HepG2 (cell line): ENCODE results near the gene COX4I1. TPM values are rescaled to one million over a fixed set of nuclear protein-coding genes. Genes with fewer than 3 reads are reported as not detected.
A peak's percentile ranks its signal among the peaks of the same experiment; 100 is the strongest.

Source experiments
- CBX2 ChIP-seq, 2 experiments: fragments of 200-600 bp in 1 of 2; sonication (generic); formaldehyde crosslinking in 1 of 2; IDR thresholded peaks; 2 replicates each; pipeline versions ENCODE4 v1.7.0 to v1.8.1; 2018 to 2022; ENCODE audit warnings: low read depth in 2 of 2, low read length in 1 of 2, mild to moderate bottlenecking in 1 of 2, missing genetic modification reagents in 1 of 2
- ELF3 ChIP-seq: IDR thresholded peaks from 2 replicates; pipeline ENCODE4 v1.6.1; 2016; ENCODE audit warnings: missing genetic modification reagents, missing compliant biosample characterization
- FOXA1 ChIP-seq, 2 experiments: fragments of 450-650 bp in 1 of 2; sonication (generic) in 1 of 2; formaldehyde crosslinking in 1 of 2; IDR thresholded peaks; 2 replicates each; pipeline versions ENCODE4 v1.4.0 to v1.6.1; 2016 to 2020; ENCODE audit warnings: missing genetic modification reagents in 1 of 2
- GABPB1 ChIP-seq: IDR thresholded peaks from 2 replicates; pipeline ENCODE4 v1.6.1; 2016; ENCODE audit warnings: mild to moderate bottlenecking, missing genetic modification reagents, moderate library complexity, missing compliant biosample characterization
- LCORL ChIP-seq, 2 experiments: fragments of 450-650 bp in 1 of 2; sonication (generic) in 1 of 2; formaldehyde crosslinking in 1 of 2; IDR thresholded peaks; 2 replicates each; pipeline versions ENCODE4 v1.5.0 to v1.6.1; 2017 to 2020; ENCODE audit warnings: antibody characterized with exemption in 1 of 2, missing genetic modification reagents in 1 of 2
- MED8 ChIP-seq: sonication (generic); formaldehyde crosslinking; IDR thresholded peaks from 2 replicates; pipeline ENCODE4 v1.8.1; 2023; ENCODE audit warnings: mild to moderate bottlenecking, missing genetic modification reagents; ENCODE audit not compliant: insufficient replicate concordance
- MZF1 ChIP-seq: sonication (generic); formaldehyde crosslinking; IDR thresholded peaks from 2 replicates; pipeline ENCODE4 v1.8.1; 2023; ENCODE audit warnings: mild to moderate bottlenecking, missing genetic modification reagents, borderline replicate concordance
- NR2F2 ChIP-seq: IDR thresholded peaks from 2 replicates; pipeline ENCODE4 v1.6.1; 2012; ENCODE audit warnings: low read depth, inconsistent platforms, borderline replicate concordance
- RAD21 ChIP-seq: fragments of 450-650 bp; formaldehyde crosslinking; IDR thresholded peaks from 2 replicates; pipeline ENCODE4 v1.5.0; 2020; ENCODE audit warnings: mild to moderate bottlenecking
- RXRB ChIP-seq: IDR thresholded peaks from 2 replicates; pipeline ENCODE4 v1.6.1; 2016; ENCODE audit warnings: borderline replicate concordance, missing genetic modification reagents, missing compliant biosample characterization
- THYN1 ChIP-seq: sonication (generic); formaldehyde crosslinking; IDR thresholded peaks from 2 replicates; pipeline ENCODE4 v1.8.1; 2023; ENCODE audit warnings: low read depth, mild to moderate bottlenecking, moderate library complexity, missing genetic modification reagents, borderline replicate concordance
- ZC3H13 ChIP-seq: sonication (generic); formaldehyde crosslinking; IDR thresholded peaks from 2 replicates; pipeline ENCODE4 v1.8.1; 2023; ENCODE audit warnings: mild to moderate bottlenecking, missing genetic modification reagents, moderate library complexity
- ZNF136 ChIP-seq: sonication (generic); formaldehyde crosslinking; IDR thresholded peaks from 2 replicates; pipeline ENCODE4 v1.8.1; 2022; ENCODE audit warnings: low read depth, mild to moderate bottlenecking, moderate library complexity, missing genetic modification reagents
- ZNF234 ChIP-seq: sonication (generic); formaldehyde crosslinking; conservative IDR thresholded peaks from 2 replicates; pipeline ENCODE4 v1.5.1; 2020; ENCODE audit warnings: mild to moderate bottlenecking, missing genetic modification reagents
- ZNF552 ChIP-seq: sonication (generic); formaldehyde crosslinking; IDR thresholded peaks from 2 replicates; pipeline ENCODE4 v1.9.0; 2022; ENCODE audit warnings: missing genetic modification reagents, mild to moderate bottlenecking, borderline replicate concordance
- ZNF563 ChIP-seq: sonication (generic); formaldehyde crosslinking; IDR thresholded peaks from 2 replicates; pipeline ENCODE4 v1.8.0; 2022; ENCODE audit warnings: mild to moderate bottlenecking, moderate library complexity, missing genetic modification reagents
- ZNF709 ChIP-seq: sonication (generic); formaldehyde crosslinking; IDR thresholded peaks from 2 replicates; pipeline ENCODE4 v1.5.0; 2020; ENCODE audit warnings: mild to moderate bottlenecking, missing genetic modification reagents
- ZSCAN22 ChIP-seq: sonication (generic); formaldehyde crosslinking; IDR thresholded peaks from 2 replicates; pipeline ENCODE4 v1.4.0; 2020; ENCODE audit warnings: mild to moderate bottlenecking, missing genetic modification reagents
- polyA plus RNA-seq, 8 experiments: library from polyadenylated mRNA; depleted of rRNA in 3 of 8; stranded (reverse) in 7 of 8; unstranded in 1 of 8; fragments of >200 nt; fragmentation: Illumina TruSeq in 4 of 8; extraction: Trizol in 4 of 8; gene quantifications; 2 replicates each; pipeline versions ENCODE4 v1.2.1 to v1.2.3, GENCODE V29; 2011 to 2016; ENCODE audit warnings: low read depth in 4 of 8, missing spikeins in 1 of 8, mixed read lengths in 1 of 8; ENCODE audit not compliant: insufficient read depth in 1 of 8
- total RNA-seq, 5 experiments: library from RNA; depleted of rRNA; stranded (reverse); fragments of >200 nt; fragmentation: Illumina TruSeq; extraction: Trizol; gene quantifications; 2 replicates each; pipeline ENCODE4 v1.2.3, GENCODE V29; 2016; ENCODE audit warnings: low read depth in 1 of 5
- TF ChIP-seq, protein P1 (sequence below): sonication (generic); formaldehyde crosslinking; IDR thresholded peaks from 2 replicates; pipeline ENCODE4 v1.4.0; 2020; ENCODE audit warnings: mild to moderate bottlenecking, missing genetic modification reagents
- TF ChIP-seq, protein P2 (sequence below): IDR thresholded peaks from 2 replicates; pipeline ENCODE4 v1.6.1; 2012; ENCODE audit warnings: inconsistent platforms
- TF ChIP-seq, protein P3 (sequence below): sonication (generic); formaldehyde crosslinking; IDR thresholded peaks from 2 replicates; pipeline ENCODE4 v1.8.0; 2022; ENCODE audit warnings: mild to moderate bottlenecking, missing genetic modification reagents, borderline replicate concordance

Gene COX4I1
- total and polyA plus RNA-seq, 2 of the 13 experiments (the other 11 are each of a cell fraction or from before 2014, with no cell fraction given) = 658 to 902 TPM

DNA sequence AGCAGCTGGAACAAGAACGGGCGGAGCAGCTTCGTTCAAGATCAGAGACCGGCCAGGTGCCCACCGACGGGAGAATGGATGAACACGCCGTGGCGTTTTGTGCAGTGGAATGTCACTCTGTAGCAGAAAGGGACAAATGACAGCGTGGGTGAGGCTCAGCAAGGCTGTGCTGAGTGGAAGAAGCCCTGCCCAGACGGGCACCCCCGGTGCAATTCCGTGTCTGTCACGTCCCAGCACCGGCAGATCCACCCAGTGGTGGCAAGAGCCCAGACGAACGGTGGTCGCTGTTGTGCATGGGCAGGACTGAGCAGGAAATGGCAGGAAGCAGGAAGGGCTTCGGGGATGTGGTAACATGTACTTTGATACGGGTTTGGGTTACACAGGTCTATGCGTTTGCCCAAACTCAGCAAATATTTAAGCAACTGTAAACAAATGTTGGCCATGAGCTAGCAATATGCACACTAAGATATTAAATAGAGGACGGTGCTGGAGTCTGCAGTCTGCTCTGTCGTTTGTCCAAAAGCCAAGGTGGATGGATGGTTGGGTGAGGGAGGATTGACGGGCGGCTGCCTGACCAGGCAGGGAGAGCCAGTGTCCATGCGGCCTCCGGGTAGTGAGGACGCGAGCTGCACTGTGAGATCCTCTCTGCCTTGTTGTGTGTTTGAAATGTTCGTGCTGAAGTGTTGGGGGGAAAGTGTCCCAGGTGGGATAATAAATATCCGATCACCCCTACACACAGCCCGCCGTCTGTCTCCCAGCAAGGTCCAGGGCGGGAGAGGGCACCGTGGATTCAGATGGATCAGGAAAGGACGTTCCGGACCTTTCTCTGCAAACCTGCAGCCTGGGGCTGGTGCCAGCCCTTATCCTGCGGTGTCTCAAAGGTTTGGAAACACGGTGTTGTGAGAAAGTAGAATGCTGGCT, 48.4 kb downstream of the COX4I1 start (continued):
- TF ChIP-seq FOXA1 (IDR thresholded peaks at IDR 0.05) = no peak
- peak; percentile 88 for TF ChIP-seq FOXA1 (CRISPR knock-in tag; IDR thresholded peaks at IDR 0.05)
- TF ChIP-seq THYN1 (CRISPR knock-in tag) = 0 out of 2 replicates have a peak, but pooled peaks have one; percentile 68
- peak; percentile 86 for TF ChIP-seq GABPB1 (CRISPR knock-in tag)
- peak; percentile 100 for TF ChIP-seq ELF3 (CRISPR knock-in tag)
- peak; percentile 75; the same call in 1 of the 2 replicates for TF ChIP-seq ZNF709 (CRISPR knock-in tag)
- TF ChIP-seq, protein P1, sequence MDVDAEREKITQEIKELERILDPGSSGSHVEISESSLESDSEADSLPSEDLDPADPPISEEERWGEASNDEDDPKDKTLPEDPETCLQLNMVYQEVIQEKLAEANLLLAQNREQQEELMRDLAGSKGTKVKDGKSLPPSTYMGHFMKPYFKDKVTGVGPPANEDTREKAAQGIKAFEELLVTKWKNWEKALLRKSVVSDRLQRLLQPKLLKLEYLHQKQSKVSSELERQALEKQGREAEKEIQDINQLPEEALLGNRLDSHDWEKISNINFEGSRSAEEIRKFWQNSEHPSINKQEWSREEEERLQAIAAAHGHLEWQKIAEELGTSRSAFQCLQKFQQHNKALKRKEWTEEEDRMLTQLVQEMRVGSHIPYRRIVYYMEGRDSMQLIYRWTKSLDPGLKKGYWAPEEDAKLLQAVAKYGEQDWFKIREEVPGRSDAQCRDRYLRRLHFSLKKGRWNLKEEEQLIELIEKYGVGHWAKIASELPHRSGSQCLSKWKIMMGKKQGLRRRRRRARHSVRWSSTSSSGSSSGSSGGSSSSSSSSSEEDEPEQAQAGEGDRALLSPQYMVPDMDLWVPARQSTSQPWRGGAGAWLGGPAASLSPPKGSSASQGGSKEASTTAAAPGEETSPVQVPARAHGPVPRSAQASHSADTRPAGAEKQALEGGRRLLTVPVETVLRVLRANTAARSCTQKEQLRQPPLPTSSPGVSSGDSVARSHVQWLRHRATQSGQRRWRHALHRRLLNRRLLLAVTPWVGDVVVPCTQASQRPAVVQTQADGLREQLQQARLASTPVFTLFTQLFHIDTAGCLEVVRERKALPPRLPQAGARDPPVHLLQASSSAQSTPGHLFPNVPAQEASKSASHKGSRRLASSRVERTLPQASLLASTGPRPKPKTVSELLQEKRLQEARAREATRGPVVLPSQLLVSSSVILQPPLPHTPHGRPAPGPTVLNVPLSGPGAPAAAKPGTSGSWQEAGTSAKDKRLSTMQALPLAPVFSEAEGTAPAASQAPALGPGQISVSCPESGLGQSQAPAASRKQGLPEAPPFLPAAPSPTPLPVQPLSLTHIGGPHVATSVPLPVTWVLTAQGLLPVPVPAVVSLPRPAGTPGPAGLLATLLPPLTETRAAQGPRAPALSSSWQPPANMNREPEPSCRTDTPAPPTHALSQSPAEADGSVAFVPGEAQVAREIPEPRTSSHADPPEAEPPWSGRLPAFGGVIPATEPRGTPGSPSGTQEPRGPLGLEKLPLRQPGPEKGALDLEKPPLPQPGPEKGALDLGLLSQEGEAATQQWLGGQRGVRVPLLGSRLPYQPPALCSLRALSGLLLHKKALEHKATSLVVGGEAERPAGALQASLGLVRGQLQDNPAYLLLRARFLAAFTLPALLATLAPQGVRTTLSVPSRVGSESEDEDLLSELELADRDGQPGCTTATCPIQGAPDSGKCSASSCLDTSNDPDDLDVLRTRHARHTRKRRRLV (CRISPR knock-in tag) = no peak
- no peak for TF ChIP-seq ZSCAN22 (CRISPR knock-in tag)
- TF ChIP-seq NR2F2 = peak; percentile 60; the same call in 1 of the 2 replicates
- no peak for TF ChIP-seq MZF1 (CRISPR knock-in tag)
- TF ChIP-seq, protein P2, sequence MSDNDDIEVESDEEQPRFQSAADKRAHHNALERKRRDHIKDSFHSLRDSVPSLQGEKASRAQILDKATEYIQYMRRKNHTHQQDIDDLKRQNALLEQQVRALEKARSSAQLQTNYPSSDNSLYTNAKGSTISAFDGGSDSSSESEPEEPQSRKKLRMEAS = peak; percentile 49; the same call in 1 of the 2 replicates
- peak; percentile 83 for TF ChIP-seq LCORL (IDR thresholded peaks at IDR 0.05)
- peak; percentile 99 for TF ChIP-seq LCORL (CRISPR knock-in tag; IDR thresholded peaks at IDR 0.05)
- TF ChIP-seq, protein P3, sequence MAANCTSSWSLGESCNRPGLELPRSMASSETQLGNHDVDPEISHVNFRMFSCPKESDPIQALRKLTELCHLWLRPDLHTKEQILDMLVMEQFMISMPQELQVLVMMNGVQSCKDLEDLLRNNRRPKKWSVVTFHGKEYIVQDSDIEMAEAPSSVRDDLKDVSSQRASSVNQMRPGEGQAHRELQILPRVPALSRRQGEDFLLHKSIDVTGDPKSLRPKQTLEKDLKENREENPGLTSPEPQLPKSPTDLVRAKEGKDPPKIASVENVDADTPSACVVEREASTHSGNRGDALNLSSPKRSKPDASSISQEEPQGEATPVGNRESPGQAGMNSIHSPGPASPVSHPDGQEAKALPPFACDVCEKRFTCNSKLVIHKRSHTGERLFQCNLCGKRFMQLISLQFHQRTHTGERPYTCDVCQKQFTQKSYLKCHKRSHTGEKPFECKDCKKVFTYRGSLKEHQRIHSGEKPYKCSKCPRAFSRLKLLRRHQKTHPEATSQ (CRISPR knock-in tag) = 0 out of 2 replicates have a peak, but pooled peaks have one; percentile 90
- TF ChIP-seq MED8 (CRISPR knock-in tag) = peak; percentile 94
- TF ChIP-seq ZNF136 (CRISPR knock-in tag) = 0 out of 2 replicates have a peak, but pooled peaks have one; percentile 51
- TF ChIP-seq RAD21 = 0 out of 2 replicates have a peak, but pooled peaks have one; percentile 4
- TF ChIP-seq ZNF234 (CRISPR knock-in tag) = 0 out of 2 replicates have a peak, but pooled peaks have one; percentile 46
- TF ChIP-seq ZC3H13 (CRISPR knock-in tag) = peak; percentile 97
- TF ChIP-seq ZNF552 = peak; percentile 45; the same call in 1 of the 2 replicates
- TF ChIP-seq CBX2 (IDR thresholded peaks at IDR 0.05; ENCODE audit: low read depth, low read length) = no peak
- 0 out of 2 replicates have a peak, but pooled peaks have one; percentile 42 for TF ChIP-seq CBX2 (CRISPR knock-in tag; IDR thresholded peaks at IDR 0.05; ENCODE audit: low read depth)
- peak; percentile 81 for TF ChIP-seq RXRB (CRISPR knock-in tag)
- TF ChIP-seq ZNF563 (CRISPR knock-in tag) = peak; percentile 59; the same call in 1 of the 2 replicates
